Measurements from ENCODE around the gene DESI2.

- TF ChIP-seq CTCF (conservative IDR thresholded peaks at IDR 0.05) (no peak), ZFX (IDR thresholded peaks at IDR 0.05) (no peak)
These were observed 13.4 kb upstream of the DESI2 start for GRCh38 chr1:244639561-244639960.
